Fibroblast of skin of right quadriceps (primary cell): ENCODE results near the gene NAA25.

Source experiments
- DNase-seq: peaks from one replicate; pipeline ENCODE4 v3.0.0-alpha.2; 2013

Gene NAA25

DNA sequence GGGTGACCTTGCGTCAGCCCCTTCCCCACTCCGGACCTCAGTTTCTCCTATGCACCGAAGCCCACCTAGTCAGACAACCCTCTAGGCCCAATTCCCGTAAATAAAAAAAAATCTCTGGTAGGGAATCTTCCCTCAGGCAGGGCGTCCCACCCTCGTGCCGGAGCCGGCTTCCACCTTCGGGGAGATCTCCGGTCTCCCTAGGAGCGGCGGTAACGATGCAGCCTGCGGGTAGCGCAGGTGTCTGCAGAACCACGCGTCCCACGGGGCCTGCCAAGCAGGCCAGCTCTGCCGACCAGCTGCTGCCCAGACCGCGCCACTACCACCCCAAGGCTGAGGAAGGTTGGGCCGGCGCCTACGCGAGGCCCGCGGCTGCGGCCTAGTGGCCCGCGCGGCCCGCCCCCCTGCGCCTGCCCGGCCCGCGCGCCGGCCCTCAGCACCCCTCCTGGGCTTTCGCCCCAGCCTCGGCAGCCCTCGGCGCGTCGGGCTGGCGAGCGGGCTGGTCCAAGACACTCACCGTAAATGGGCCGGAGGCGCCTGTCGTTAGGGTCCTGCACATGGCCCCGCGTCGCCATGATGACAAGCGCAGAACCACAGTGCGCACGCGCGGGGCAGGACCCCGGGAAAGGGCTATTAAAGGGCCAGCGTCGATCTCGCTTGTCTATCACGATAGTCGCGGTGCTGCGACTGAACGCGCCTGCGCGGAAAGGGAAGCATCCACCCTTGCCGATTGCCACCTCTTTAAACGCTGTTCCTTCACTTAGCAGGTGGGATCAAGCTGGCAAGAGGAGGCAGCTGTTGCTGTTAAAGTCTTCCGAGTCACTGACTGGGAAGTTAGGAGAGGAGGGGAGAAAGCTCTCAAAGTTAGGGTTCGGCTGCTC, at the start of gene NAA25:
Gene NAA25, minus strand, starts transcription at position 582 of the 878 bp plus-strand sequence. Its CDS starts 10 bp downstream, at position 572.
- peak; percentile 85 for DNase-seq

DNA sequence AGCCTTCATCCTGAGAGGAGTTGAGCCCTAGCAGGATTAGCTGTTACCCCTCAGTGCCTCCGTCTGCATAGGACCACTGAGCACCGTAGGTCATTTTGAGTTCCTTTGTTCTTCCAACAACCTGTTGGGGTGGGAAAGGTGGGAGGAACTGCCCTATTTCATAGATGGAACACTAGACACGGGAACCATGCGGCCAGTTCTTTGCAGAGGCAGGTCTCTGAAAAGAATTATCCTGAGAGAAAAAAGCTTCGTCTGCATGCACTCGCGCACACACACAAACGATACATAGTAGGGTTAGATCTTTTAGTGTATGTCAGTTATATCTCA, 45.3 kb upstream of the NAA25 start:
- DNase-seq: no peak

DNA sequence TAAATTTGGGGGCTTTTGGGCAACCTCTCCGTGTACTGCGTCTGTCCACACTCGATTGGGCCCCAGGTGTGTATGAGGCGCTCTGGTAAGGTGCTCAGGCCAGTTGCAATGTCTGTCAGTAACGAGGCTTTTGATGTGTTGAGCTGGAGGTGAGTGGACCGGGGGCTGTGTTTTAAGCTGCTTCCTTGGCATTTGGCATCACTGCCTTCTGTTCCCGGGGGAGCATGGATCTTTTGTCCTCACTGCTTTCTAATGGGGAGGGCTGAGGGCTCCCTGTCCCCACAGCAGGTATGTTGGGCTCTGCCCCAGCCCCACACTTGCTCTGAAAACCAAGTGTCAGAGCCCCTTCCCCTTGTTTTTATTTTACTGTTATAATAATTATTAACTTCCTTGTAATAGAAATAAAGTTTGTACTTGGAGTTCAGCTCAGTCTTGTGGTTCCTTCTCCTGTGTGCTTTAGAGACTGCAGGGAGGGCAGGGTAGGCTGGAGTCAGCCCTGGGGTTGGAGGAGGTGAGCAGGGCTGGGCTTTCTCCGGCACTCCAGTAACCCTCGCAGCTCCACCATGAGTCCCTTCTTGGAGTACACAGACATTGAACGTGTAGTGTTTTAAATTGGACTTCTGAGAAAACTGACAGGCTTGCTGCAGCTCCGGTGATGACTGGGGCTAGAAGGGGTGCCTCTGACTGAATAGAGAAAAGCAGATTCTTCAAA, 44.8 kb upstream of the NAA25 start:
- no peak for DNase-seq

DNA sequence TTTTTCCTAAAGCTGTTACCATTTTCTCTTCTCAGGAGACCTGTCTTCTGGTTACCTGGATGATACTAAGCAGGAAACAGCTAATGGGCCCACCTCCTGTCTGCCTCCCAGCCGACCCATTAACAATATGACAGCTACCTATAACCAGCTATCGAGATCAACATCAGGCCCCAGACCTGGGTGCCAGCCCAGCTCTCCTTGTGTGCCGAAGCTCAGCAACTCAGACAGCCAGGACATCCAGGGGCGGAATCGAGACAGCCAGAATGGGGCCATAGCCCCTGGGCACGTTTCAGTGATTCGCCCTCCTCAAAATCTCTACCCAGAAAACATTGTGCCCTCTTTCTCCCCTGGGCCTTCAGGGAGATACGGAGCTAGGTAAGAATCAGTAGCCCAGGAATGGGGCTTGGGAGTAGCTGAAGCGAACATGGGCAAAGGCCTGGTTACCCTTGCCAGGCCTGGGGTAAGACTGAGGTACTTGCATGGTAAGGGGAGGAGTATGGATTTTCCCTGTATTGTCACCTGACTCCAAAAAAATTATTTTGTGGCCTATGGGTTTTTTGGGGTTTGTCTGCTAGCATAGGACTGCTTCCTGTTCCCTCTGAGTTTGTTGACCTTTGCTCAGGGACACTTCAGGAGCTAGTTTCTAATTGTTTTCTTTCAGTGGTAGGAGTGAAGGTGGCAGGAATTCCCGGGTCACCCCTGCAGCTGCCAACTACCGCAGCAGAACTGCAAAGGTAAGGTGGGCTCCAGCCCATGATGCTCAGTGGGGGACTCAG, 43.4 kb upstream of the NAA25 start:
- no peak for DNase-seq

DNA sequence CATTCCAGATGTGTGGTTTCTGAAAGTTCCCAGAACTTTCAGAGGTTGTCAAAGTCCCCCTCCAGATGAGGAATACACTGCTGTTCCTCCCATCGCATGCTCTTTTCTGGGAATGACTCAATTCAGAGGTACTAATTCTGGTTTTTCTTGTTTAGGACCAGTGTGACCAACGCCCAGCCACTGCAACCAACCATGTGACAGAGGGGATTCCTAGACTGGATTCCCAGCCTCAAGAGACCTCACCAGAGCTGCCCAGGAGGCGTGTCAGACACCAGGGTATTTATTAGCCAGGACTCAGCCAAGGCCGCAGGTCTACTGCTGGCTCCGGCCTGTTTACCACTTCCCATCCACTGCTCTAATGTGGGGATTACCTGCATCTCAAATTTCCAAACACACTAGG, 41.0 kb upstream of the NAA25 start:
- no peak for DNase-seq

DNA sequence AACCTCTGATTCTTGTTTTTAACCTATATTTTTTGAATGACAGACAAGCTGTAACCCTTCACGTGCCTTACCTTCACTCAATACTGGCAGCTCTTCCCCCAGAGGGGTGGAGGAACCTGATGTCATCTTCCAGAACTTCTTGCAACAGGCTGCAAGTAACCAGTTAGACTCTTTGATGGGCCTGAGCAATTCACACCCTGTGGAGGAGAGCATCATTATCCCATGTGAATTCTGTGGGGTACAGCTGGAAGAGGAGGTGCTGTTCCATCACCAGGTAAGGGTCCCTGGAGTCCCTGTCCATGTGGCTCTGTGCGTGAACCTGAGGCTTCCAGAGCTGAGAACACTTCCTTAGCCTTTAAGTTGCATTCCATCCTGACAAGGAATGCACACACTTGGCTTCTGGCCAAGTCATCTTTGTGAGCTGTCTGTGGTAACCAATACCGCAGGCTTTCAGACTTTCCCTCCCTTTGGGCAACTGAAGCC, 39.5 kb upstream of the NAA25 start:
- DNase-seq: peak; percentile 86

DNA sequence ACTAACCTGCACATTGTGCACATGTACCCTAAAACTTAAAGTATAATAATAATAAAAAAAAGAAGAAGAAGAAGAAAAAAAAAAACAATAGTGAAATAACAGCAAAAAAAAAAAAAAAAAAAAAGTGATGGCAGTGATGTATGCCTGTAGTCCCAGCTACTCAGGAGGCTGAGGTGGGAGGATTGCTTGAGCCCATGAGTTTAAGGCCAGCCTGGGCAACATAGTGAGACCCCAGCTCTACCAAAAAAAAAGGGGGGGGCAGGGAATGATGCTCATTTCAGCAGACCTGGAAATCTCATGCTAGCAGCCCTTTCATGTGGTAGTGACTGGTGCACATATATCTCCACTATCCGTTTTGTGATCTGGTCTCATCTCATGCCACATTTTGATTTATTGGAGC, 37.5 kb upstream of the NAA25 start:
- DNase-seq: no peak

DNA sequence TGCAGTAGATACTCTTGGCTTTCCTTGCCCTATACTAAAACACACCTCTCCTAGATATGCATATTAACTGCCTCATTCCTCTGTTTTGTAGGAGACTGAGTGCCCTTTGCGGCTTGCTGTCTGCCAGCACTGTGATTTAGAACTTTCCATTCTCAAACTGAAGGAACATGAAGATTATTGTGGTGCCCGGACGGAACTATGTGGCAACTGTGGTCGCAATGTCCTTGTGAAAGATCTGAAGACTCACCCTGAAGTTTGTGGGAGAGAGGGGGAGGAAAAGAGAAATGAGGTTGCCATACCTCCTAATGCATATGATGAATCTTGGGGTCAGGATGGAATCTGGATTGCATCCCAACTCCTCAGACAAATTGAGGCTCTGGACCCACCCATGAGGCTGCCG, 32.1 kb upstream of the NAA25 start:
- no peak for DNase-seq

DNA sequence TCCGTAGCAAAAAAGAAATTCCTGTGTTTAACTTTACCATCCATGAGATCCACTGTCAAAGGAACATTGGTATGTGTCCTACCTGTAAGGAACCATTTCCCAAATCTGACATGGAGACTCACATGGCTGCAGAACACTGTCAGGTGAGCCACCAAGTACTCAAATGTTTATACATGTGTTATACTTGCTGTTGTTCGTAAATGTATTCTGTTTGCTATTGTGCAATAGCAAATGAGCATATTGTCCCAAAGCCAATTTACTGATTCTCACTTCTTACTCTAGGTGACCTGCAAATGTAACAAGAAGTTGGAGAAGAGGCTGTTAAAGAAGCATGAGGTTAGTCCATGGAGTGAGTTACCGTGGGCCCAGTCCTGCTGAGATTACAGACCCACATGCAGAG, 26.1 kb upstream of the NAA25 start:
- no peak for DNase-seq

DNA sequence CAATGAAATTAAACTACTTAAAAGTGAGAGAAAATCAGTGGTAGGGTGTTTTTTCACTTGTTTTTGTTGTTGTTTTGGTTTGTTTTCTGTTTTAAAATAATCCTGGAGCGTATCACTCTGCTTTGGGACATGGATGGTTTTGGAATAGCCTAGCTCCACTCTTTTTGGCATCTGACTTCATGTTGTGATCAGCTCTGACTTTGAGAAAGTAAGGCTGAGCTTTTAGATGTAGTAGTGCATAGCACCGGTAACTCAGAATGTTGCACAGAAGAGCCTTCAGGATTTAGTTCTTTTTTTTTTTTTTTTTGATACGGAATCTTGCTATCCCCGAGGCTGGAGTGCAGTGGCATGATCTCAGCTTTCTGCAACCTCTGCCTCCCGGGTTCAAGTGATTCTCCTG, 24.8 kb upstream of the NAA25 start:
- DNase-seq: no peak

DNA sequence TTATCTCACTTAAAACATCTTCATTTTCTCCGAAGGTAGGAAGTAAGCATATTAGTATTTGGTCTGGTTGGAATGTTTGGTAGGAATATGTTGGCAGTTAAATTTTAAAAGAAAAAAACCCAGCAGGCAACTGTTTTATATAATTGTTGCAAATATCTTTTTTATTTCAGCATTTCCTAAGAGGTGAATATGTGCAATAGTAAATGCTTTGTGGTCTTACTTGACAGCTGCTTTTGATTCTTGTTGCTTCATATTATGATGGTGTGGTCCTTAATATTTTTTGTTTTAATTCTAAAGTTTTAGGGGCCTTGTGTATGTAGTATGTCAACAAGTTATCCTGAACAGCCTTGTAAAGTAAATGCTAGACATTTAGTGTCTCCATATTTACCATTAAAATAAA, 23.1 kb upstream of the NAA25 start:
- DNase-seq: no peak

DNA sequence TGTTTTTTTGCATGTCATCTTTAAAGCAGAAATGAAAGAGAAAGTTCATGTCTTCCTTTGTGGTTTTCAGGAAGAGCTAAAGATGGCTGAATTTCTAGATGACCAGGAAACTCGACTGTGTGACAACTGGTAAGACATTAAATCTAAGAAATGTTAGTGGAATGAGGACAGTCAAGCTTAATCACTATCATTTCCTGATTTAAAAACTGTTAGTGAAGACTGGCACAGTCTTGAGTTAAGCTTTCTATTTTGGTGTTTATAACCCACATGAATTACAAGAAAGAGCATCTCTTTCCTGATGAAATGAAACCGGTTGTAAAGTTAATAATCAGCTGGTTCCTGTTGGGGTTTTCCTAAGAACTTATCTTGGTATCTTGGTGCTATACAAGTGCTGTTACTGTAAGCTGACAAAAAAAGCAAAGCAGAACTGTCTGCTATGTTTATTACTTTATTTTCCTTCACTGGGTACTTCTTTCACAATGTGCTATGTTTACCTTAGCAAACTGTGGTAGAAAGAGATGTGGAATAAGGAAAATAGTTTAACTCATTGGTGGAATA, 21.9 kb upstream of the NAA25 start:
- DNase-seq: no peak

DNA sequence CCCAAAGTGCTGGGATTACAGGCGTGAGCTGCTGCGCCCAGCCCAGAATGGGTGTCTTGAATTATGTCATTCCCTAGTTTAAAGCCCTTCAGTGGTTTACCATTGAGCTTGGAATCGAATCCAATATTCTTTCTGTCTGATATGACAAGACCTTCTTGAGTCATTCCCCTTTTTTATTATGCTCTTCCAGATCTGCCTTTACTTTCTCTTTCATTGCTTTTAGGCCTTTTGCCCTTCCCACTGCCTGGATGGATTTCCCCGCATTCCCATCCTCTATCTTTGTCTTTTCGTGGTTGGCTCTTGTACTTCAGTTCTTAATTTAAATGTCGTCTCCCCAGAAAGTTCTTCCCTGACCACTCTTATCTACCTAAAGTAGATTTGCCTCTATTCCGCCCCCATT, 18.3 kb upstream of the NAA25 start:
- no peak for DNase-seq

DNA sequence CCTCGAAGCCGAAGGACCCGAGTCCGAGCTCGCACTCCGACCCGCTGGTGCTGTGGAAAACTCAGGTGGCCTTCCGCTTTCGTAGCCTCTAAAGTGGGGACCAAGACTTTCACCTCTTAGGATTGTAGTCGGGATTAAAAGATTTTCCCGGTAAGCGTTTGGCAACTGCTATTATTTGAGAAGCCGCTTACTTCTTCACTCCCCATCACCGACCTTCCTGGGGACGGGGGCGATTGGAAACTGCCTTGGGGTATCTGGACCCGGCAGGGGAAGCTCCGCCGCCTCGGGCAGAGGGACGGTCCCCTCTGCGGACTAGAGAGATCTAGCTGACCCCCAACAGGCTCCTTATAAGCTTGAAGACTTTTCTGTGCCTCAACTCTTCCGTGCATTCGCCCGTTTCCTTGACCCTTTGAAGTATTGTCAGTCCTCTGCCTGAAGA, 17.4 kb upstream of the NAA25 start:
- no peak for DNase-seq

DNA sequence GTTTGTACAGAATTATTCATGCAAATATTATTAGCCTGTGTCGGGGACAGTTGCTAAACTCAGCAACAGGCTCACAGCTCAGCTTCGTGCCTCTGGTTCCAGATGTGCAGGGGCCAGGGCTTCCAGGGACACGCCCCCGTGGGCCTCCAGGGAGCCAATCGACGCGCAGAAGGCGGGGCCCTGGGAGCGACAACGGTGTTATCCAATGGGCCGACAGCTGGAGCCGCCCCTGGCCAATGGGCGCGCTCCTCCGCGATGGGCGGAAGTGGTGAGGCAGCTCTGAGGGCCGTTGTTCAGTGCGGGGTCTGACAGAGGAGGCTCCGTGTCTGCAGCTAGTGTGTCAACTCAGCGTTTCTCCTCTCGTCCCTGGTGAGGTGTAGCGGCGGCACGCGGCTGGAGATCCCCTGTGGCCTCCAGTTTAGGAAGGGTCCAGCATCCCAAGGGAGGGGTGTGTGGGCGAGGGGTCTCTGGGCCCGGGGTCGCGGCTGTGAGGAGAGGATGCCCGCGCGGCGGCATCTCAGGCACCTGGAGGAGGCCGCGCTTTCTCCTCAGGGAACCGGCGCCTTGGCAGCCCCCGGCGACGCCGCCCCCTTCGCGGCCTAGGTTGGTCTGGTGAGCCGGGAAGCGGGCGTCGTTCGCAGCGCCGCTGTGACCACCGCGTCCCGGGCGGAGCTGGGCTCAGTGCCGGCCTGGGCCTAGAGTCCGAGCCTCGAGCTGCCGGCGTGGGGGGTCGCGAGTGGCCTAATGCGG, 16.8 kb upstream of the NAA25 start, which contains the start of gene TRAFD1:
Gene TRAFD1, plus strand, starts transcription at position 311 of the 750 bp plus-strand sequence. CDS start 4,963 bp downstream, outside the sequence.
- DNase-seq: peak; percentile 96

DNA sequence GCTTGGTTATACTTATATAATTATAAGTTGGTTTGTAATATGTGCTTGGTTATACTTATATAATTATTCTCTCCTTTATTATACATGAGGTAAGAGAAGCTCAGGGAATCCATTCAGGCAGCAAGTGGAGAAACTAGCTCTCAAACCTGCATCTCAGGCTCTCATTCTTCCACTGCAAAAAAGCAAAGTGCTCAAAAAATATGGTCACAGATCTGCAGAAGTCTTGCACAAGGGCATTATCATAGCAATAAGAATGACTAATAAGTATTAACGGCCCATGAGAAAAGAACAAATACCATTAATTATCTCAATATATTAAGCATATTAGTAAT, 16.3 kb upstream of the NAA25 start:
- DNase-seq: no peak

DNA sequence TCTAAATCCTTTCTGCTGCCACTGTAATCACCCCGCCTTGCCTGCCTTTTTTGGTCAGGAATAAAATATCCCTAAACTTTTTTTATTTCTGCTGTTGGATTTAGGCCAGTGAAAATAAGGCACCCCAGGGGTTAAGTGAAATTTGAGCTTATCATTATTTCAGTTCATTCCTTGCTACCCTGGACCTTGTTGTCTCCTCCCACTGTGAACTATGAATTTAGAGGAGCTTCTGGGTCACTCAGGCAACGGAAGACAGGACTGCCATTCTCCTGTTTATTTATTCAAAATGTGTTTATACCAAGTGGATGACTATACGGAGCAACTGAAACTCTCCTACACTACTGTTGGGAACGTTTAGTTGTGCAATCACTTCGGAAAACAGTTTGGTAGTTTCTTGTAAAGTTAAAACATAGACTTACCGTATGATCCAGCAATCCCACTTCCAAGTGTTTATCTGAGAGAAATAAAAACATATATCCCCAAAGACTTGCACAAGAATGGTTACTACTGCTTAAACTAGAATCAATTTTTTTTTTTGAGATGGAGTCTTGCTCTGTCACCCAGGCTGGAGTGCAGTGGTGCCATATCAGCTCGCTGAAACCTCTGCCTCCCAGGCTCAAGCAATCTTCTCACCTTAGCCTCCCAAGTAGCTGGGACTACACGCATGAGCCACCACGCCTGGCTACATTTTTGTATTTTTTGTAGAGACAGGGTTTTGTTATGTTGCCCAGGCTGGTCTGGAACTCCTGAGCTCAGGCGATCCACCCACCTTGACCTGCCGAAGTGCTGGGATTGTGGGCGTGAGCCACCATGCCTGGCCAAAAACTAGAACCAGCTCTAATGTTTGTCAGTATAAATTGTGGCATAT, 14.5 kb upstream of the NAA25 start:
- DNase-seq: peak; percentile 31

DNA sequence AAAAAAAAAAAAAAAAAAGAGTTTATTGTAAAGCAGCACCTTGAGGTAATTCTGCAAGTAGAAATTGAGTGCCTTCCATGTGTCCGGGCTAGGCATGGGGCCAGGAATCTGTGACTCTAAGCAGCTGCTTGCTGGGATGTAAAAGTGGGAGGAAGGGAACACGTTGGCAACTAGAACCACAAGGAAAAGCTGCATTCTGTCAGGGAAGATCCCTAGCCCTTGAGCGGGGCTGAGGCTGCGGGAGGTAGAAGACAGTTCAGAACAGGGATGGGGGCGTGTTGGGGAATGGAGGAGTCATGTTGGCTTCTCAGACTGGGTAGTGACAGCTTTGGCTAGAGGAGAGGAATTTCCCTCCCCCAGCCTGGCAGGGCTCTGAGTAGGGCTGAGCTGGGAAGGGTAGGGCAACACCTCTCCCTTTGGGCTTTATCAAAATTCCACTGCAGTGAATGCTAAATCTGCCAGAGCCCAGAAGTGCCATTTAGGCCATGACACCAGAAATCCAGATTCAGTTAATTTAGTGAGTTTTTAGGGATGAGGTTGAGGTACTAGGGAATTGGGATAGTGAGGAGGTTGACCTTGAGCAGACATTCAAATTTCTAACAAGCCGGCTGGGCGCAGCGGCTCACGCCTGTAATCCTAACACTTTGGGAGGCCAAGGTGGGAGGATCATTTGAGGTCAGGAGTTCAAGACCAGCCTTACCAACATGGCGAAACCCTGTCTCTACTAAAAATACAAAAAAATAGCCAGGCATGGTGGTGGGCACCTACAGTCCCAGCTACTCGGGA, 13.4 kb upstream of the NAA25 start:
- peak; percentile 80 for DNase-seq

DNA sequence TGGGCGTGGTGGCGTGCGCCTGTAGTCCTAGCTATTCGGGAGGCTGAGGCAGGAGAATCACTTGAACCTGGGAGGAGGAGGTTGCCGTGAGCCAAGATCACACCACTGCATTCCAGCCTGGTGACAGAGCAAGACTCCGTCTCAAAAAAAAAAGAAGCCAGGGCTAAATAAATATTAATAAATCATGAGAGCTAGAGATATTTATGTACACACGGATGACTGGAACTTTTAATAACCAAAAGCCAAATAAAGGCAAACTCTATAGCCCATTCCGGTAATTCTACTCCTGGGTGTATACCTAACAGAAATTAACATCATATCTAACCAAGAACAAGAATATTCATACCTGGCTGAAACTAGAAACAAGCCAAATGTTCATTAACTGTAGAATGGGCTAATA, 9.1 kb upstream of the NAA25 start:
- DNase-seq: no peak
